LoVo (cell line): ENCODE data around the gene RBM8A.

Experiments used
- DNase-seq: peaks from one replicate; pipeline ENCODE4 v3.0.0-alpha.2; 2016; ENCODE audit warnings: low spot score

The RBM8A gene

DNA sequence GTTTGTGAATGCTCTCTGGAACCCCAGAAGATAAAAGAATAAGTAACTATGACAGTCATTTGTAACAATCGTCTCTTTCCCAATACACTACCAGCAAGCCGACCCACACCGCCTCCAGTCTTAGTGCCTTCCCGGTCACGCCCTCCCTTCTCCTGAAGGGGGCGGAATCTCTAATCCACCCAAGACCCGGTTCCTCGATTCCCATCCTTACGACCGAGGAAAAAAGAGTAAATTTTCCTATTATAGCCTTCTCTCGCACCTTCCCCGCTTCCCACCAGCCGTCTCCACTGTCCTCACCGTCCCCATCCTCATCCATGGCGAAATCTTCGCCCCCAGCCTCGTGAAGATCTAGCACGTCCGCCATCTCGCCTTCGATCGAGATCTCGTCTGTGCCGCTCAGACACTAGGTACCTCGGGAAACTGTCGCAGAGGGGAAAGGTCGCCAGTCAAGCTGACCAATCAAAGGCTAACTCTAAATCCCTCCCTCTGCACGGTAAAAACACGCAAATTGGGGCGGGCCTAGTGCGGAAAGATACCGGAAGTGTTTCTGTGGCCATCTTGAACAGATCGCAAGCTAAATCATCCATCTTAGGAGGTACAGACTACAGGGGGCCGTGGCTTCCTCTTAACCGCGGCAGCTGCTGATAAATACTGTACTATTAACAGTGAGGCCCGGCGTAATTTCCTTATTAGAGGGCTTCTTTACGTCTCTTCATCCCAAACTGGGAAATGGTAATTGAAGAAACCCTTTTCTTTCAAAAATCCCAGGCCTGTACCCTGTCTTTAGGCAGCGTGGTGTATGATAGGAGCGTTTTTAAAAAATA is at the start of gene RBM8A:
TSS of gene RBM8A (minus strand) at position 422 of the 824 bp plus-strand sequence. CDS start at position 364, 58 bp downstream.
- DNase-seq: peak; percentile 99

DNA sequence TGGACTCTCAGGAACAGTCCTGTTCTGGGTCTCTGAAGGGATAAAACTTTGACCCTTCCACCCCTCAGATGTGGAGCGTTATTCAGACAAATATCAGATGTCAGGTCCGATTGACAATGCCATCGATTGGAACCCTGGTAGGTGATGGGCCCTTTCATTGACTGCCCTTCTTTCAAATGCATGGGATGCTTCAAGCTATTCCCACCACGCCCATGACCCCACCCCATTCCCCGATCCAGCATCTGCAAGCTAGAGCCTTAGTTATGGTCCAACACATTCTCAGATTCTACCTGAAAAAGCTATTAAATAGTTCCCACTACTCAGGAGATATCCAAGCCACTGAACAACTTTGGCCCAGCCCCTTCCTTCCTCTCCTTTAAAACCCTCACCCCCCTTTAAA is 49.7 kb upstream of the RBM8A start:
- DNase-seq: no peak

DNA sequence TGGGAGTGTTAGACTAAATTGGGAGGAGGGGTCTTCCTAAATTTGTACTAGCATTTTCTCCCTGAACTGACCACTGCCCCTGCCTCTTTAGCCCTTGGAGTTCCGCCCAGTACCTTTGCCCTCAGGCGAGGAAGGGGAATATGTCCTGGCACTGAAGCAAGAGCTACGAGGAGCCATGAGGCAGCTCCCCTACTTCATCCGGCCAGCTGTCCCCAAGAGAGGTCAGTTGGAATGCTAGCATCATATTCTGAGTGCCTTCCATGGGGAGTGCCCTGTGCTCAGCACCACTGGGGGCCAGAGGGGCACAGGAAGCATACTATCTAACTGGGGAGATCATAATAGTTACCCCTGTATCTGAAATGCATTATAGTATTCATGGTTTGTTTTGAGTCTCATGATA is 47.9 kb upstream of the RBM8A start:
- no peak for DNase-seq

GRCh38 chr1:145974721-145975120 is 47.4 kb upstream of the RBM8A start:
- DNase-seq: no peak

DNA sequence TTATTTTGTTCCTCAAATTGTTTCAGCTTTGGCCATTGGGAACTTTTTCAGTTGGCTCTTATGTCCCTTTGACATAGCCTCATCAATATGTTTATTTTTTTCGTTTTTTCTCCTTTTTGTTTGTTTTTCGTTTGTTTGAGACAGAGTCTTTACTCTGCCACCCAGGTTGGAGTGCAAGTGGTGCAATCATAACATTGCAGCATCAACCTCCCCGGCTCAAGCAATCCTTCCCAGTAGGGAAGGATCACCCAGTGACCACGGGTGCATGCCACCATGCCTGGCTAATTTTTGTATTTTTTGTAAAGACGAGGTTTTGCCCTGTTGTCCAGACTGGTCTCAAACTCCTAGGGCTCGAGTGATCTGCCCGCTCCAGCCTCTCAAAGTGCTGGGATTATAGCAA is 45.3 kb upstream of the RBM8A start:
- DNase-seq: no peak

- no peak for DNase-seq
Observed at GRCh38 chr1:145967288-145967687, 40.0 kb upstream of the RBM8A start.

- no peak for DNase-seq
Observed at GRCh38 chr1:145965119-145965744, 37.9 kb upstream of the RBM8A start.

DNA sequence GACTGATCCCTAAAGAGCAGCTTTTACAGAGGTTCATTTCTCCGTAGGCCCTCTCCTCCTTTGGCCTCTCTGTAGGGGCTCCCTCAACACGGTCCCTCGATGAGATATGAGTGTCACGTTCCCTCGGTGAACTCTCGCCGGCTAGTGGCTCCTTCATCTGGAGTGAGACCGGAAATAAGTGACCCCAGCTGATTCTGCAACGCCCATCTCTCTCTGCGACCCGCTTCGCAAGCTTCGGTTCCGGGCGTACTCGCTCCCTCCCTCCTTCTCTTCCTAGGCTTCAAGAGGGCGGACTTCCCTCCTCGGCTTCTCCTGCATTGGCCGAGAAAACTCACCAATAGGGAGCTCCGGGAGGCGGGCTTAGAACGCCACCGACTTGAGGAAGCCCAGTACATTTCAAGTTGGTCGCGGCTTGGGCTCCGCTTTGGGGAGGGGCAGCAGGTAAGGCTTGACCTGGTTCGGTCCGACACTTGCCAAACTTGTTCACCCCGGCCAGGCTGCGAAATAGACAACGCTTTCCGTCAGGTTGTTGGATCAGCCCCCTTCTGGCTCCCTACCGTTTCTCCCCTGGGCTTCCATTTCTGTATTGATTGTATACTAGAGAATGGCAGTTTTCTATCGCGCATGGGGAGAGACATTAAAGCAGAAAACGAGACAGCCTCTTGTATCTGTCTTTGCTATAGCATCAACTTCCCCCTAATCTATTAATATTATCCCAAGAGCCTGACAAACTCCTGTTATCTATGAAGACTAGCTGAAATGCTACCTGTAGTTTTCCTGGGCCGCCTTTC is 37.2 kb upstream of the RBM8A start, which contains the start of the genes ANKRD34A and POLR3GL:
TSS of gene ANKRD34A (minus strand) at position 248 of the 791 bp plus-strand sequence. CDS start 2,816 bp downstream, outside the sequence.
TSS of gene POLR3GL (plus strand) at position 363 of the 791 bp plus-strand sequence. CDS start 10,176 bp downstream, outside the sequence.
- DNase-seq: peak; percentile 93

DNA sequence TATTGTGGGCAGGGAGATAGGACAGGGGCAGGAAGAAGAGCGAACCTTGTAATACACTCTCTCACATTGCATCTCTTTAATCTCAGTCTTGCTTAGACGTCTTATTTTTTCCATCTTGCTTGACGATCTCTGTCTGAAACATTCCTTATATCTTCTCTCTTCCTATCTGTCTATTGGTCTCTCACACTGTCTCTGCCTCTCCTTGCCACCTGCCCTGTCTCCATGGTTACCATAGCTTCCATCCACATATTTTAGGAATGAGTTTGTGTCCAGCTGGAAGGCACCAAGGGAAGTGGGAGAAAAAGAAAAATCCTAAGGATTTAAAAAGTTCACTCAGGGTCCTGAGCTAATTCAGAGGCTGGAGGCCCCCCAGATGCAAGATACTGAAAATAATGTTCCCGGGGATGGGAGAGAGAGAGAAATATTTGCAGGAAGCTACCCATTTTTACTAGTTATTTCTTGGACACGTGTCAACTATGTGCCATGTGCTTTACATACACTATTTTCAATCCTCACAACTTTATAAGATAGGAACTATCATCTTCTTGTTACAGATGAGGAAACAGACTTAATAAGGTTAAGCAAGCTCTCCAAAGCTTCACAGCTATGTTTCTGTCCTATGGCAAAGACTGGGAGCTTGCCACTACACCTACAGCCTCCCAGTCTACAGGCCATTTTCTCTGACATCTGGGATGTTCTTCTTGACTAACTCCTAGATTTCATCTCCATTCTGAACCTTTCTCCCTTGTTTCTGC is 36.2 kb upstream of the RBM8A start:
- peak; percentile 57 for DNase-seq

- no peak for DNase-seq
Observed at GRCh38 chr1:145962157-145963102, 35.1 kb upstream of the RBM8A start.

GRCh38 chr1:145961425-145962156 is 34.3 kb upstream of the RBM8A start:
- DNase-seq: no peak

DNA sequence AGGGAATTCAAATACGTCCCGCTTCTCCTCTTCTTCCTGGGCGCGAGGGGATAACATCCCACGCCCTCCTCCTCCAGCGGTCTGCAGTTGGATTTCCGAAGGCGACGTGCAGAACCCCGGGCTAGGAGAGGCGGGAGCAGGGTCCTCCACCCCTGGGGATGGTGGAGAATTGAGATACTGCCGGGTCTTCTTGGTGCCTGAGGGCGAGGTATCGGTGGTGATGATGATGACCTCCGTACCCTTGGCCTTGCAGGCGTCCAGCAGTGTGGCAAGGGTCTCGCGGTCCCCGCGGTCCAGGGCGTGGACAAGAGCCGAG is 33.8 kb upstream of the RBM8A start:
- DNase-seq: no peak

- no peak for DNase-seq
Observed at GRCh38 chr1:145960468-145961108, 33.3 kb upstream of the RBM8A start.

DNA sequence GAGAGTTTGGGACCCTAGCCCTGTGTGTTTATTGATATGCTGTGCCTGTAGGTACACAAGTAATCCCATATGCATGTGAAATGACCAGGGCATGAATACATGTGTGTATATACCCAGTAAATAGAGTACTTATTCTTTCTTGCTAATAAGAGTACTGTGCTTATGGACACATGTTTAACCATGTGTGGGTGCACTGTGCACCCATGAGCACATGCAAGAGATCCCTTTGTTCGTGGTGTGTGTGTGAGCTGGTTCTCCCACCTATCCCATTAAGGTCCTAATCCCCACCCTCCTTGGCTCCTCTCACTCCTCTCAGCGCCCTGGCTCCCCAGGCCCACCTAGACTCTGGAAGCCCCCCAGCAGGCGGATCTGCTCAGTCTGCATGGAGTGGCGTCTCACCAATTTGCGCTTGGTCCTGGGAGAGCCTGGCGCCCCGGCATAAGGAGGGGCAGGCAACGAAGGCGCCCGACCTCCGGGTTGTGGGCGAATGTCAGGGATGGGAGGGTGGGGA is 32.7 kb upstream of the RBM8A start:
- no peak for DNase-seq

- no peak for DNase-seq
Observed at GRCh38 chr1:145959333-145959732, 32.0 kb upstream of the RBM8A start.

DNA sequence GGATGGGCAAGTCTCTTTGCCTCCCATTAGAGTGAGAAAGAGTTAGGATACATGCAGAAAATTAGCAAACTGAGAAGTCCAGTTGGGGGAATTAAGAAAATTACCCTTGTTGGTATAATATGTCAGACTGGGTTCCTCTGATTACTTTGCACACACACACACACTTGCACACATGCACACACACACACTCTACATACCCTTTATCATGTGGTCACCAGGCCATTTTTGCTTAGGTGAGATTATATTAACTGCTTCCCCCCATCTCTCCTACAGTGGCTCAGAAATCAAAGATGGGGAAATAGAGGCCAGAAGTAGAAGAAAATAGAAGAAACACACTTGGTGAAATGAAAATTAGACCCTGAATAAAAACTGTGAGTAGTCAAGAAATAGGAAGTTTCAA is 31.4 kb upstream of the RBM8A start:
- no peak for DNase-seq

- peak; percentile 96 for DNase-seq
Observed at GRCh38 chr1:145957443-145958319, 30.4 kb upstream of the RBM8A start, which contains the start of gene LIX1L. LIX1L (minus strand) TSS chr1:145958017; CDS start chr1:145957927, 90 bp downstream.

GRCh38 chr1:145956781-145957442 is 29.6 kb upstream of the RBM8A start:
- DNase-seq: no peak
